Glutamatergic neuron (in vitro differentiated cells): ENCODE results near the gene CC2D2A. TPM values are rescaled to one million over a fixed set of nuclear protein-coding genes. Genes with fewer than 3 reads are reported as not detected.

ENCODE experiments used
- DNase-seq: peaks from one replicate; pipeline ENCODE4 v3.0.0; 2022
- H3K27ac Mint-ChIP-seq: one replicate; pipeline ENCODE4 v1.8.0; 2020; ENCODE audit warnings: mild to moderate bottlenecking, mixed read lengths, inconsistent platforms; ENCODE audit not compliant: unreplicated experiment
- H3K27me3 Mint-ChIP-seq: one replicate; pipeline ENCODE4 v1.8.0; 2020; ENCODE audit warnings: mild to moderate bottlenecking, moderate library complexity, mixed read lengths, inconsistent platforms; ENCODE audit not compliant: unreplicated experiment
- H3K36me3 Mint-ChIP-seq: one replicate; pipeline ENCODE4 v1.8.0; 2020; ENCODE audit warnings: mild to moderate bottlenecking, mixed read lengths, inconsistent platforms; ENCODE audit not compliant: unreplicated experiment
- H3K4me1 Mint-ChIP-seq: one replicate; pipeline ENCODE4 v1.8.0; 2020; ENCODE audit warnings: mild to moderate bottlenecking, low read depth, mixed read lengths, inconsistent platforms; ENCODE audit not compliant: unreplicated experiment
- H3K4me3 Mint-ChIP-seq: one replicate; pipeline ENCODE4 v1.8.0; 2020; ENCODE audit warnings: mild to moderate bottlenecking, mixed read lengths, inconsistent platforms; ENCODE audit not compliant: unreplicated experiment
- H3K9me3 Mint-ChIP-seq: one replicate; pipeline ENCODE4 v1.8.0; 2020; ENCODE audit warnings: mild to moderate bottlenecking, moderate library complexity, mixed read lengths, inconsistent platforms; ENCODE audit not compliant: unreplicated experiment
- CTCF ChIP-seq: fragments of 200-600 bp; sonication (generic); IDR thresholded peaks from one replicate; pipeline ENCODE4 v1.5.0; 2021; ENCODE audit not compliant: partially characterized antibody, unreplicated experiment
- long read RNA-seq: library from polyadenylated mRNA; unstranded; transcript quantifications from one replicate; pipeline ENCODE4 v2.0.0, GENCODE V29; 2020; ENCODE audit not compliant: unreplicated experiment
- total RNA-seq: library from RNA; stranded (reverse); fragmentation: NEBNext Ultra II Directional; extraction: Animal tissue kit (Norgen Biotek cat#: 25700); gene quantifications from one replicate; pipeline ENCODE4 v1.2.1, GENCODE V29; 2021; ENCODE audit not compliant: unreplicated experiment

The CC2D2A gene
- 13.3 TPM for total RNA-seq
- long read RNA-seq, partial matches to known transcripts = 2 of 2 reads
- long read RNA-seq, other reads (novel, unspliced or antisense) = 0 of 2 reads

DNA sequence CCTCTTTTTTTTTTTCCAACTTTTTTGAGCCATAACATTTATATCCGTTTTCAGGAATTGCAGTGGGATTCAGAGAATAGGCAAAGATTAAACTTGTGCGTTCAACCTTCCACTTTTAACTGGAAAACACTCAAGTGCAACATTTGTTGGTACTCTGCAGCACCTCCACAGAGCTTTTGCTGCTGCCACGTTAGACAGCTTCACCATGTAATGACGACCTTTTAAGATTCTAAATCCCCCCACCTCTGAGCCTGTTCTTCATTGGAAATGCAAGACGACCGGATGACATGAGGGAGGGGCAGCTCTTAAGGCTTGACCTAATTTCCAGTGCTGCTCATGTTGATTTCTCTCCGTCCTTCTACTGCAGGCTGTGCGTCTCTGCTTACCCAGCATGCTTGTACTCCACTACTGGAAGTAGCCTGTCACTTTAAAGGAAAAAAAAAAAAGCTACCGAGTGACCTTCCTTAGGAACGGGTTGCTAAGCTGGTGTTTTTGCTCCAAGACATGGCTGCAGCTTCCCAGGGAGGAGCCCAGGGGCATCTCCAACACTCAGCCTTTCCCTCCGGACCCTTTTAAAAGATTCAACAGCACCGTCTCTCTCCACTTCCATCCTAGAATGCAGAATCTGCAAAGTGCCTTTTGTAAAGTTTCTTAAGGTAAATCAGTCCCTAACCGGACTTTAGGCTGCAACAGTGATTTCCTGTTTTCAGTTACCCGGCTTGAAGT is at the start of gene CC2D2A:
Gene CC2D2A (plus strand): TSS at position 481 of the 726 bp plus-strand sequence. CDS start 6,051 bp downstream, outside the sequence.
- no peaks in the 10 kb centered on the region for H3K27me3 Mint-ChIP-seq
- peak; percentile 18 for DNase-seq
- peaks cover 5% of the 10 kb centered on the region for H3K4me1 Mint-ChIP-seq
- H3K27ac Mint-ChIP-seq = peak within 1 kb of the TSS; percentile 59
- H3K36me3 Mint-ChIP-seq = no peaks in the 10 kb centered on the region
- TF ChIP-seq CTCF = no peak
- peak within 1 kb of the TSS; percentile 90 for H3K4me3 Mint-ChIP-seq
- H3K9me3 Mint-ChIP-seq = no peaks in the 10 kb centered on the region

DNA sequence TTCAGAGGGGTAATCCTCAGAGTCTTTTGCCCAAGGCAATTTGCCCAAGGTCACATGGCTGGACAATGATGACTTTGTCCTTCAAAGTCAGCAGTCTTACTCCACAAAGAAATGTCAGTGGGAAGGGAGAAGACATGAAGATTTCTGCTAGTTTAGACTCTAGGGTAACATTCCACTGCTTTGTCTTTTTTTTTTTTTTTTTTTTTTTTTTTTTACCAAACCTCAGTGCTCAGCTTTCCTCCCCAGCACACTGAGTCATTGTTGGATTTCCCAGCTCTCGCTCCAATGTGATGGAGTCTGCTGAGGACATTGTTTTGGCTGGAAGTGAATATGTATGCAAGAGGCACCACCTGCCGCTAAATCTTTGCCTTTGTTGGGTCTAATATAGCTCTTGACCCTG is 49.0 kb upstream of the CC2D2A start:
- Mint-ChIP-seq H3K27me3 (peaks cover 2% of the 10 kb centered on the region), H3K9me3 (peaks cover 2% of the 10 kb centered on the region), H3K4me1 (no peaks in the 10 kb centered on the region), H3K36me3 (no peaks in the 10 kb centered on the region), H3K4me3 (no peak overlapping the region), H3K27ac (no peak overlapping the region)
- DNase-seq = no peak
- no peak for TF ChIP-seq CTCF

DNA sequence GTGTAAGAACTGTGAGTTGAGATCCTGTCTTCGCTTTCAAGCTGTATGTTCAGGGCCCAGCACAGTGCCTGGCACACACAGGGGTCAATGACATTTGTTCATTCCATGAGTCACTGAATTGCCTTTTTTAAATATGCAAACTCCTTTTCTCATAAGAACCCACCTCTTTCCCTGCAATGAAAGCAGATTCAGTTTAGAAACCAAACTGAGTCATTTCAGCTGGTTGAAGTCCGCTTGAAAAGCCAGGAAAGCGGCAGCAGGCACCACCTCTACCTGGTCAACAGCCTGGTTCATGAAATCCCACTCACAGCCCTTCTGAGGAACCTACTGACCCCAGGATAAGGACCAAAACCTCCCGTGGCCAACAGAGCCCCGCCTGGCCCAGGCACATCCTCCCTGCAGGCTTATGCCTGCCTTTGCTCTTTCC is 46.4 kb upstream of the CC2D2A start:
- H3K27ac Mint-ChIP-seq = no peak overlapping the region
- DNase-seq = no peak
- H3K27me3 Mint-ChIP-seq = no peaks in the 10 kb centered on the region

DNA sequence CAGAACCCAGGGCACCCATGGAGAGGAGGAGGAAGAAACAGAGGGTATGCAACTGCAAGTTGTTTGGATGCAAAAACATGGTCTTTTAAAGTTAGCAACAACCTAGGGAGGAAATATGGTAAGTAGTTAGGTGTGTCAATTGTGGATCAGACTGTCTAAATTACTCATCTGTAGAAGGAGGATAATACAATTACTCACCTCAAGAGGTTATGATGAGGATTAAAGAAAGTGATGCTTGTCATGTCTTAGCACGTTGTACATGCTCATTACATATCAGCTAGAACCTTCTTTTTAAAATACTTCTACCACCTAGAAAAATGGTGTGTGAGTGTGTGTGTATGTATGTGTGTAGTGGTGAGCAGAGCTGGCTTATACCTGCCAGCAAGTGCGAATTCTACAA is 44.2 kb upstream of the CC2D2A start:
- no peaks in the 10 kb centered on the region for H3K4me1 Mint-ChIP-seq
- no peak for TF ChIP-seq CTCF
- no peak for DNase-seq
- no peaks in the 10 kb centered on the region for H3K27me3 Mint-ChIP-seq
- no peak overlapping the region for H3K4me3 Mint-ChIP-seq
- H3K27ac Mint-ChIP-seq = no peak overlapping the region
- H3K9me3 Mint-ChIP-seq = peaks cover 2% of the 10 kb centered on the region
- H3K36me3 Mint-ChIP-seq = no peaks in the 10 kb centered on the region

More for the DNA sequence above, 46.4 kb upstream of the CC2D2A start:
- Mint-ChIP-seq H3K4me1 (no peaks in the 10 kb centered on the region), H3K9me3 (peaks cover 2% of the 10 kb centered on the region), H3K36me3 (no peaks in the 10 kb centered on the region), H3K4me3 (no peak overlapping the region)
- TF ChIP-seq CTCF = no peak

DNA sequence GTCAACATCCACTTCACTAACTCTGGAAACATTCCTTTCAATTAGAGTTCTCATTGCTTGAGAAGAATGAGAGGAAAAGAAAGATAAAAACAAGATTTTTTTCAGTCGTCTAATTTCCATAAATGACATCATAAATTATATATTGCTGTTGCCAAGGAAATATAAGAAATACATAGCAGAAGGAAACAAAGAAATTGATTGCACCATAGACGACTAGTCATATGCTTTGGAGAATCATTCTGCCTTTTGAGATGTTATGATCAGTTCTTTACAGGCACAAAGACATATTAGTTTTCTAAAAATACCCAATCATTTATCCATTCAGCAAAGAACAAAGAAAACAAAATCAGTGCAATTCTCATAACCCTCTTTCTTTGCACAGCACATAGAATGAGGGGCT is 42.5 kb upstream of the CC2D2A start:
- Mint-ChIP-seq H3K27me3 (no peaks in the 10 kb centered on the region), H3K4me3 (no peak overlapping the region), H3K36me3 (no peaks in the 10 kb centered on the region), H3K4me1 (no peaks in the 10 kb centered on the region), H3K27ac (no peak overlapping the region), H3K9me3 (peaks cover 2% of the 10 kb centered on the region)
- DNase-seq = no peak
- TF ChIP-seq CTCF = no peak
